Prostate gland (tissue), 2 donors: ENCODE data around the gene LARGE1.

Source experiments
- POLR2A ChIP-seq: fragments of 450-650 bp; IDR thresholded peaks from one replicate; pipeline ENCODE4 v1.6.1; 2016; ENCODE audit warnings: antibody characterized with exemption, mild to moderate bottlenecking
- POLR2AphosphoS5 ChIP-seq: sonication (generic); formaldehyde crosslinking; IDR thresholded peaks from one replicate; pipeline ENCODE4 v1.6.1; 2017; ENCODE audit warnings: antibody characterized with exemption
- TF ChIP-seq, protein P1 (sequence below), 4 experiments: fragments of 200-600 bp in 2 of 4; fragments of 450-650 bp in 2 of 4; sonication (generic) in 2 of 4; IDR thresholded peaks; 1 replicate in 3 of 4; 2 replicates in 1 of 4; pipeline ENCODE4 v1.5.1; 2016 to 2019; ENCODE audit warnings: antibody characterized with exemption in 4 of 4, mild to moderate bottlenecking in 2 of 4, moderate library complexity in 2 of 4

GRCh38 chr22:33515795-33516194 is 404.5 kb downstream of the LARGE1 start:
- TF ChIP-seq, protein P1, sequence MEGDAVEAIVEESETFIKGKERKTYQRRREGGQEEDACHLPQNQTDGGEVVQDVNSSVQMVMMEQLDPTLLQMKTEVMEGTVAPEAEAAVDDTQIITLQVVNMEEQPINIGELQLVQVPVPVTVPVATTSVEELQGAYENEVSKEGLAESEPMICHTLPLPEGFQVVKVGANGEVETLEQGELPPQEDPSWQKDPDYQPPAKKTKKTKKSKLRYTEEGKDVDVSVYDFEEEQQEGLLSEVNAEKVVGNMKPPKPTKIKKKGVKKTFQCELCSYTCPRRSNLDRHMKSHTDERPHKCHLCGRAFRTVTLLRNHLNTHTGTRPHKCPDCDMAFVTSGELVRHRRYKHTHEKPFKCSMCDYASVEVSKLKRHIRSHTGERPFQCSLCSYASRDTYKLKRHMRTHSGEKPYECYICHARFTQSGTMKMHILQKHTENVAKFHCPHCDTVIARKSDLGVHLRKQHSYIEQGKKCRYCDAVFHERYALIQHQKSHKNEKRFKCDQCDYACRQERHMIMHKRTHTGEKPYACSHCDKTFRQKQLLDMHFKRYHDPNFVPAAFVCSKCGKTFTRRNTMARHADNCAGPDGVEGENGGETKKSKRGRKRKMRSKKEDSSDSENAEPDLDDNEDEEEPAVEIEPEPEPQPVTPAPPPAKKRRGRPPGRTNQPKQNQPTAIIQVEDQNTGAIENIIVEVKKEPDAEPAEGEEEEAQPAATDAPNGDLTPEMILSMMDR (IDR thresholded peaks at IDR 0.05) = no peak
- TF ChIP-seq POLR2AphosphoS5 (no peak), POLR2A (no peak)
